BE2C (cell line): ENCODE measurements around the gene CMTR2.

ENCODE experiments used
- DNase-seq: peaks from one replicate; pipeline ENCODE4 v3.0.0-alpha.2; 2020
- H3K27me3 ChIP-seq: fragments of 250-450 bp; sonication (Bioruptor Pico); 2 replicates; pipeline ENCODE4 v1.5.1; 2020; ENCODE audit warnings: mild to moderate bottlenecking
- H3K36me3 ChIP-seq: fragments of 250-450 bp; sonication (Bioruptor Pico); 2 replicates; pipeline ENCODE4 v1.5.1; 2020; ENCODE audit warnings: mild to moderate bottlenecking
- H3K4me1 ChIP-seq: fragments of 250-450 bp; sonication (Bioruptor Pico); 2 replicates; pipeline ENCODE4 v1.5.1; 2020
- H3K4me3 ChIP-seq: 2 replicates; pipeline ENCODE4 v1.5.1; 2011; ENCODE audit warnings: low read depth, low read length
- H3K9me3 ChIP-seq: fragments of 250-450 bp; sonication (Bioruptor Pico); 2 replicates; pipeline ENCODE4 v1.5.1; 2020
- TF ChIP-seq, protein P1 (sequence below): IDR thresholded peaks from 2 replicates; pipeline ENCODE4 v1.5.1; 2012; ENCODE audit warnings: mild to moderate bottlenecking, low read depth, low read length

CMTR2 gene

GRCh38 chr16:71287911-71288310 is 1.3 kb downstream of the CMTR2 start:
- H3K36me3 ChIP-seq, result no peaks in the 10 kb centered on the region; the same call in 1 of the 2 replicates
- TF ChIP-seq, protein P1, sequence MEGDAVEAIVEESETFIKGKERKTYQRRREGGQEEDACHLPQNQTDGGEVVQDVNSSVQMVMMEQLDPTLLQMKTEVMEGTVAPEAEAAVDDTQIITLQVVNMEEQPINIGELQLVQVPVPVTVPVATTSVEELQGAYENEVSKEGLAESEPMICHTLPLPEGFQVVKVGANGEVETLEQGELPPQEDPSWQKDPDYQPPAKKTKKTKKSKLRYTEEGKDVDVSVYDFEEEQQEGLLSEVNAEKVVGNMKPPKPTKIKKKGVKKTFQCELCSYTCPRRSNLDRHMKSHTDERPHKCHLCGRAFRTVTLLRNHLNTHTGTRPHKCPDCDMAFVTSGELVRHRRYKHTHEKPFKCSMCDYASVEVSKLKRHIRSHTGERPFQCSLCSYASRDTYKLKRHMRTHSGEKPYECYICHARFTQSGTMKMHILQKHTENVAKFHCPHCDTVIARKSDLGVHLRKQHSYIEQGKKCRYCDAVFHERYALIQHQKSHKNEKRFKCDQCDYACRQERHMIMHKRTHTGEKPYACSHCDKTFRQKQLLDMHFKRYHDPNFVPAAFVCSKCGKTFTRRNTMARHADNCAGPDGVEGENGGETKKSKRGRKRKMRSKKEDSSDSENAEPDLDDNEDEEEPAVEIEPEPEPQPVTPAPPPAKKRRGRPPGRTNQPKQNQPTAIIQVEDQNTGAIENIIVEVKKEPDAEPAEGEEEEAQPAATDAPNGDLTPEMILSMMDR, result no peak
- no peaks in the 10 kb centered on the region for H3K9me3 ChIP-seq
- no peaks in the 10 kb centered on the region for H3K27me3 ChIP-seq
- peak overlapping the region; percentile 92; the same call in 1 of the 2 replicates for H3K4me3 ChIP-seq
- peaks cover 3% of the 10 kb centered on the region; the same call in 1 of the 2 replicates for H3K4me1 ChIP-seq
- no peak for DNase-seq

GRCh38 chr16:71287454-71287853 is 1.7 kb downstream of the CMTR2 start:
- no peak for DNase-seq
- Histone ChIP-seq H3K27me3 (no peaks in the 10 kb centered on the region), H3K4me1 (peaks cover 3% of the 10 kb centered on the region; the same call in 1 of the 2 replicates), H3K9me3 (no peaks in the 10 kb centered on the region), H3K36me3 (no peaks in the 10 kb centered on the region; the same call in 1 of the 2 replicates), H3K4me3 (no peak overlapping the region)
- TF ChIP-seq, protein P1, result no peak

DNA sequence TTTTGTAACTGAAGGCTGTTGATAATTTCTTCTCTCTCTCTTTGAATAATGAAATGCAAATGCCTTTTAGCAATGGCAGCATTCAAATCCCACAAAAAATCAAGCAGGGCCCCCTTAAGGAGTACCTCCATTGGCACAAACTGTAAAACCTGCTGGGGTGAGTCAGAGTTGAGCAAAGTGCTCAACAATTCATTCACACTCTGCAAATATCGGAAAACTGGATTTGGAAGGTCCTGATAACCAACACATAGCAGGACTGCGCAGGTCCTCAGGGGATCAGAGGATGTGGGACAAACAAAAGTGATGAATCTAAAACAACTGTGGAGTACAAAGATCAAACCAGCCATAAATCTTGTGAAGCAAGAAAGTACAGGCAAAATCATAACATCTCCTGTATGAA is 5.6 kb downstream of the CMTR2 start:
- DNase-seq, result no peak
- TF ChIP-seq, protein P1, result no peak
- Histone ChIP-seq H3K9me3 (no peaks in the 10 kb centered on the region), H3K27me3 (no peaks in the 10 kb centered on the region), H3K4me3 (no peak overlapping the region), H3K4me1 (peaks cover 3% of the 10 kb centered on the region; the same call in 1 of the 2 replicates), H3K36me3 (no peaks in the 10 kb centered on the region; the same call in 1 of the 2 replicates)

- no peaks in the 10 kb centered on the region for H3K27me3 ChIP-seq
- 0 out of 2 replicates have a peak, but pooled peaks cover under 1% of the 10 kb centered on the region for H3K4me1 ChIP-seq
- TF ChIP-seq, protein P1, result no peak
- H3K9me3 ChIP-seq, result no peaks in the 10 kb centered on the region
- DNase-seq, result no peak
- no peaks in the 10 kb centered on the region; the same call in 1 of the 2 replicates for H3K36me3 ChIP-seq
- no peak overlapping the region for H3K4me3 ChIP-seq
Observed at GRCh38 chr16:71282943-71283342, 6.3 kb downstream of the CMTR2 start.

GRCh38 chr16:71276589-71277334 is 12.4 kb downstream of the CMTR2 start:
- no peak for DNase-seq
- no peaks in the 10 kb centered on the region for H3K4me1 ChIP-seq
- H3K27me3 ChIP-seq, result no peaks in the 10 kb centered on the region
- no peaks in the 10 kb centered on the region for H3K36me3 ChIP-seq
- H3K9me3 ChIP-seq, result no peaks in the 10 kb centered on the region
- H3K4me3 ChIP-seq, result no peak overlapping the region
- TF ChIP-seq, protein P1, result no peak

DNA sequence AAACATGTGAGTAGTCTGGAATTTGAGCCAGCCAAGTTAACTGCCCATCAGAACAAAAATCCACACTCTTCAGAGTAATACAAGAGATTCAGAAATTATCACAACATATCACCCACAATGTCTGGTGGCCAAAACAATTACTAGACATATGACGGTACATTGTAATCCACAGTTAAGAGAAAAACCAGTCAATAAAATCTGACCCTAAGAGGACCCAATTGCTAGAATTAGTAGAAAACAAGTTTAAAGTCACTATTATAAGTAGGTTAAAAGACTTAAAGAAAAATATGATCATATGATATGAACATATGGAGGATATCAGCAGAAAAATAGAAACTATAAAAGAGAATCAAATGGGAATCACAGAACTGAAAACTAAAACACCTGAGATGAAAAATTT is 15.8 kb downstream of the CMTR2 start:
- TF ChIP-seq, protein P1, result no peak
- Histone ChIP-seq H3K9me3 (no peaks in the 10 kb centered on the region), H3K4me1 (no peaks in the 10 kb centered on the region), H3K4me3 (no peak overlapping the region), H3K36me3 (no peaks in the 10 kb centered on the region), H3K27me3 (peaks cover 23% of the 10 kb centered on the region; the same call in 1 of the 2 replicates)
- no peak for DNase-seq
